Astrocyte (in vitro differentiated cells and primary cell): ENCODE results near the gene ATP9A. TPM values are rescaled to one million over a fixed set of nuclear protein-coding genes. Genes with fewer than 3 reads are reported as not detected.

Experiments
- DNase-seq: peaks from one replicate; pipeline ENCODE4 v3.0.0-alpha.2; 2010; ENCODE audit warnings: low read depth
- FAIRE-seq: peaks from 2 replicates; lab custom pipeline; 2011; peaks lifted over from hg19 to GRCh38; lab: Jason Lieb, UNC
- H2AFZ ChIP-seq: 2 replicates; pipeline ENCODE4 v1.6.0; 2012; ENCODE audit warnings: low read depth, low read length, inconsistent platforms
- H3K27ac ChIP-seq: 2 replicates; pipeline ENCODE4 v1.5.1; 2011; ENCODE audit warnings: low read depth, low read length, inconsistent platforms
- H3K27me3 ChIP-seq: 2 replicates; pipeline ENCODE4 v1.6.0; 2011; ENCODE audit warnings: low read length, inconsistent platforms; ENCODE audit not compliant: insufficient read depth
- H3K36me3 ChIP-seq: 2 replicates; pipeline ENCODE4 v1.5.1; 2011; ENCODE audit warnings: low read length, inconsistent platforms; ENCODE audit not compliant: insufficient read depth
- H3K4me1 ChIP-seq: 2 replicates; pipeline ENCODE4 v1.5.1; 2011; ENCODE audit warnings: low read length, inconsistent platforms; ENCODE audit not compliant: insufficient read depth
- H3K4me2 ChIP-seq: 2 replicates; pipeline ENCODE4 v1.6.0; 2012; ENCODE audit warnings: low read length, inconsistent platforms
- H3K4me3 ChIP-seq: 2 replicates; pipeline ENCODE4 v1.5.1; 2011; ENCODE audit warnings: low read depth, mild to moderate bottlenecking, low read length, inconsistent platforms; ENCODE audit not compliant: insufficient read depth
- H3K79me2 ChIP-seq: 2 replicates; pipeline ENCODE4 v1.6.0; 2012; ENCODE audit warnings: mild to moderate bottlenecking, low read length, inconsistent platforms; ENCODE audit not compliant: insufficient read depth
- H3K9ac ChIP-seq: 2 replicates; pipeline ENCODE4 v1.6.0; 2012; ENCODE audit warnings: mild to moderate bottlenecking, low read length, inconsistent platforms
- H3K9me3 ChIP-seq: 2 replicates; pipeline ENCODE4 v1.5.1; 2012; ENCODE audit warnings: low read depth, mild to moderate bottlenecking, low read length, inconsistent platforms; ENCODE audit not compliant: insufficient read depth
- H4K20me1 ChIP-seq: 2 replicates; pipeline ENCODE4 v1.6.0; 2012; ENCODE audit warnings: low read length, inconsistent platforms; ENCODE audit not compliant: insufficient read depth
- H3K27ac Mint-ChIP-seq: one replicate; pipeline ENCODE4 v1.8.0; 2021; ENCODE audit warnings: mild to moderate bottlenecking, mixed read lengths; ENCODE audit not compliant: unreplicated experiment
- H3K27me3 Mint-ChIP-seq: one replicate; pipeline ENCODE4 v1.8.0; 2021; ENCODE audit warnings: low read depth, mixed read lengths; ENCODE audit not compliant: unreplicated experiment
- H3K36me3 Mint-ChIP-seq: one replicate; pipeline ENCODE4 v1.8.0; 2021; ENCODE audit warnings: low read depth, mixed read lengths; ENCODE audit not compliant: unreplicated experiment
- H3K4me1 Mint-ChIP-seq: one replicate; pipeline ENCODE4 v1.8.0; 2021; ENCODE audit warnings: low read depth, mixed read lengths; ENCODE audit not compliant: unreplicated experiment
- H3K4me3 Mint-ChIP-seq: one replicate; pipeline ENCODE4 v1.8.0; 2021; ENCODE audit warnings: mild to moderate bottlenecking, moderate library complexity, mixed read lengths; ENCODE audit not compliant: unreplicated experiment
- H3K9me3 Mint-ChIP-seq: one replicate; pipeline ENCODE4 v1.8.0; 2021; ENCODE audit warnings: mild to moderate bottlenecking, mixed read lengths; ENCODE audit not compliant: unreplicated experiment
- EZH2 ChIP-seq: IDR thresholded peaks from 2 replicates; pipeline ENCODE4 v1.6.1; 2012; ENCODE audit warnings: mild to moderate bottlenecking, low read length, inconsistent platforms; ENCODE audit not compliant: insufficient read depth
- total RNA-seq: library from RNA; stranded (reverse); gene quantifications from 2 replicates; pipeline ENCODE4 v1.2.1, GENCODE V29; 2021
- TF ChIP-seq, protein P1 (sequence below): IDR thresholded peaks from 2 replicates; pipeline ENCODE4 v1.5.1; 2011; ENCODE audit warnings: low read depth, mild to moderate bottlenecking, inconsistent platforms, low read length, moderate library complexity; ENCODE audit not compliant: insufficient read depth

ATP9A gene
- total RNA-seq, 1 donor from 2014 or later = 12.9 TPM

DNA sequence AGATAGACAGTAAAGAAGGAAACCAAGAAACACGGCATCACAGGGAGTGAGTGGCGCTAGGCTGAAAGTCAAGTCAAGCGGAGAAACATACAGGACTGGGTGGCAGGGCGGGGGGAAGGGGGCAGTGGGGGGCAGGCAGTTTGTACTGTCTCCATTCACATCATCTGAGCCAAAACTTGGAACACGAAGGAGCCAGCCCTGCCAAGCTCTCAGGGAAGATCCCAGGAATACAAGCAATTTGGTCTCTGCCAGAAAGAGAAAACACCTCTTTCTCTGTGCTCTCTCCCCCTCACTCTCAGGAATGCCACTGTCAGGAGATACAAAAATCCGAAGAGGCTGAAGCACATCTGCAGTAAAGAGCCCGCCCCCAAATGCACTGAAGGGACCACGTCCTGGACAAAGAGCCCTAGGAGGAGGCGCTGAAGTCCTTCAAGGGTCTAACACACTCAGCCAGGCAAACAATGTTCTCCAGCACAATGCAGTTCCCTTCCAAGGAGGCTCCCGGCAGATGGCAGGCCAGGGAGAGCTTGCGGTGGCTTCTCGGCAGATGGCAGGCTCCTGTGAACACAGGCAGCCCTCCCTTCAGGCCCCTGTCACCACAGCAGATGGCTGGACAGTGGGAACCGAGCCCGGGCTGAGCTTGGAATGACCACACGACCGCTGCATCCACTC, 90.0 kb downstream of the ATP9A start:
- TF ChIP-seq, protein P1, sequence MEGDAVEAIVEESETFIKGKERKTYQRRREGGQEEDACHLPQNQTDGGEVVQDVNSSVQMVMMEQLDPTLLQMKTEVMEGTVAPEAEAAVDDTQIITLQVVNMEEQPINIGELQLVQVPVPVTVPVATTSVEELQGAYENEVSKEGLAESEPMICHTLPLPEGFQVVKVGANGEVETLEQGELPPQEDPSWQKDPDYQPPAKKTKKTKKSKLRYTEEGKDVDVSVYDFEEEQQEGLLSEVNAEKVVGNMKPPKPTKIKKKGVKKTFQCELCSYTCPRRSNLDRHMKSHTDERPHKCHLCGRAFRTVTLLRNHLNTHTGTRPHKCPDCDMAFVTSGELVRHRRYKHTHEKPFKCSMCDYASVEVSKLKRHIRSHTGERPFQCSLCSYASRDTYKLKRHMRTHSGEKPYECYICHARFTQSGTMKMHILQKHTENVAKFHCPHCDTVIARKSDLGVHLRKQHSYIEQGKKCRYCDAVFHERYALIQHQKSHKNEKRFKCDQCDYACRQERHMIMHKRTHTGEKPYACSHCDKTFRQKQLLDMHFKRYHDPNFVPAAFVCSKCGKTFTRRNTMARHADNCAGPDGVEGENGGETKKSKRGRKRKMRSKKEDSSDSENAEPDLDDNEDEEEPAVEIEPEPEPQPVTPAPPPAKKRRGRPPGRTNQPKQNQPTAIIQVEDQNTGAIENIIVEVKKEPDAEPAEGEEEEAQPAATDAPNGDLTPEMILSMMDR = no peak
- no peak for TF ChIP-seq EZH2
- no peaks in the 10 kb centered on the region for H3K4me1 ChIP-seq
- no peak overlapping the region for H3K4me3 ChIP-seq
- DNase-seq (peak; percentile 12), FAIRE-seq (no peak)
- H3K79me2 ChIP-seq = no peaks in the 10 kb centered on the region
- no peaks in the 10 kb centered on the region for H3K36me3 ChIP-seq
- Mint-ChIP-seq H3K27ac (no peak overlapping the region), H3K9me3 (peaks cover 4% of the 10 kb centered on the region), H3K27me3 (peaks cover 2% of the 10 kb centered on the region), H3K36me3 (peaks cover 2% of the 10 kb centered on the region), H3K4me1 (peaks cover 2% of the 10 kb centered on the region), H3K4me3 (no peak overlapping the region)
- H2AFZ ChIP-seq = no peak overlapping the region
- no peak overlapping the region for H3K9ac ChIP-seq
- no peak overlapping the region for H3K27ac ChIP-seq
- H4K20me1 ChIP-seq = peaks cover 4% of the 10 kb centered on the region
- H3K27me3 ChIP-seq = no peaks in the 10 kb centered on the region
- H3K9me3 ChIP-seq = no peaks in the 10 kb centered on the region
- no peak overlapping the region for H3K4me2 ChIP-seq

DNA sequence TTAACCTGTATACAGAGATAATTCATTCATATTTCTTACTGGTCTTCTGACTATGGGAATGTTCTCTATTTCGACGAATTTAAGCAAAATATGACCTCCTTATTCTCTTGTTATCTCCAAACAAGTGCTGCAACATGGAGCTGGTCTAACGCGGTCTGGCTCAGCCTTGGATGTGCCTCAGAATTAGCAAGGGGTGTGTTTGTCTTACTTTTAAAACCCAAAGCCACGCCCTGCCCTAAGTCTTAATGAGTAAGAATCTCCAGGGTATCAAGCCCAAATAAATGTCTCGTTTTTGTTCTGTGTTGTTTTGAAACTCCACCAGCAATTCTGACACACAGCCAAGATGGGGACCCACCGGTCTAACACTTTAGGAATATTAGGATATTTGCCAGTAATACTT, 99.2 kb downstream of the ATP9A start:
- no peaks in the 10 kb centered on the region for H3K9me3 ChIP-seq
- H3K9ac ChIP-seq = no peak overlapping the region
- H3K79me2 ChIP-seq = no peaks in the 10 kb centered on the region
- Mint-ChIP-seq H3K36me3 (peaks cover 15% of the 10 kb centered on the region), H3K4me3 (no peak overlapping the region), H3K9me3 (no peaks in the 10 kb centered on the region), H3K4me1 (no peaks in the 10 kb centered on the region), H3K27me3 (peaks cover 2% of the 10 kb centered on the region), H3K27ac (no peak overlapping the region)
- DNase-seq (no peak), FAIRE-seq (no peak)
- no peak overlapping the region for H2AFZ ChIP-seq
- no peaks in the 10 kb centered on the region for H4K20me1 ChIP-seq
- H3K4me3 ChIP-seq = no peak overlapping the region
- H3K4me1 ChIP-seq = no peaks in the 10 kb centered on the region
- H3K4me2 ChIP-seq = no peak overlapping the region
- TF ChIP-seq, protein P1 = no peak
- TF ChIP-seq EZH2 = no peak
- H3K27me3 ChIP-seq = no peaks in the 10 kb centered on the region
- peaks cover 11% of the 10 kb centered on the region for H3K36me3 ChIP-seq
- no peak overlapping the region for H3K27ac ChIP-seq

- no peaks in the 10 kb centered on the region for H3K27me3 ChIP-seq
- H3K4me3 ChIP-seq = no peak overlapping the region
- H2AFZ ChIP-seq = no peak overlapping the region
- H3K4me3 Mint-ChIP-seq = no peak overlapping the region
- H3K79me2 ChIP-seq = no peaks in the 10 kb centered on the region
- no peak overlapping the region for H3K27ac Mint-ChIP-seq
- H3K36me3 Mint-ChIP-seq = peaks cover 15% of the 10 kb centered on the region
- peaks cover 2% of the 10 kb centered on the region for H3K27me3 Mint-ChIP-seq
- TF ChIP-seq, protein P1 = no peak
- no peak for TF ChIP-seq EZH2
- DNase-seq (no peak), FAIRE-seq (no peak)
- peaks cover 11% of the 10 kb centered on the region for H3K36me3 ChIP-seq
- H4K20me1 ChIP-seq = no peaks in the 10 kb centered on the region
- H3K4me1 ChIP-seq = no peaks in the 10 kb centered on the region
- no peaks in the 10 kb centered on the region for H3K9me3 ChIP-seq
- no peak overlapping the region for H3K27ac ChIP-seq
- no peak overlapping the region for H3K4me2 ChIP-seq
- no peaks in the 10 kb centered on the region for H3K9me3 Mint-ChIP-seq
- H3K9ac ChIP-seq = no peak overlapping the region
- H3K4me1 Mint-ChIP-seq = no peaks in the 10 kb centered on the region
Observed at GRCh38 chr20:51668515-51668914, 99.7 kb downstream of the ATP9A start.
